Measurements from ENCODE around the gene ARL8B.
"Not testable (repeated sequence)": the region's sequence is repeated elsewhere in the genome, so short reads cannot be mapped to it uniquely, and the experiment has no call there.

The ARL8B gene

GRCh38 chr3:5112043-5112442 lies 10.0 kb upstream of the ARL8B start:
- DNase-seq (ENCODE audit: low read depth): no peak

- not testable (repeated sequence) for DNase-seq (ENCODE audit: low read depth)
Observed at GRCh38 chr3:5113726-5114125, 8.4 kb upstream of the ARL8B start.

GRCh38 chr3:5115506-5116162 lies 6.5 kb upstream of the ARL8B start:
- DNase-seq (ENCODE audit: low read depth): no peak

- no peak for DNase-seq (ENCODE audit: low read depth)
Observed at GRCh38 chr3:5116538-5116937, 5.6 kb upstream of the ARL8B start.

- no peak for DNase-seq (ENCODE audit: low read depth)
Observed at GRCh38 chr3:5120446-5120845, 1.6 kb upstream of the ARL8B start.

GRCh38 chr3:5122741-5123706 lies 932 bp downstream of the ARL8B start:
- no peak for DNase-seq (ENCODE audit: low read depth)

- no peak for DNase-seq (ENCODE audit: low read depth)
Observed at GRCh38 chr3:5123937-5124336, 1.8 kb downstream of the ARL8B start.

GRCh38 chr3:5126586-5126985 lies 4.5 kb downstream of the ARL8B start:
- no peak for DNase-seq (ENCODE audit: low read depth)

- DNase-seq (ENCODE audit: low read depth): no peak
Observed at GRCh38 chr3:5128849-5129248, 6.8 kb downstream of the ARL8B start.

- no peak for DNase-seq (ENCODE audit: low read depth)
Observed at GRCh38 chr3:5133239-5134018, 11.3 kb downstream of the ARL8B start.

GRCh38 chr3:5134019-5134391 lies 11.9 kb downstream of the ARL8B start:
- no peak for DNase-seq (ENCODE audit: low read depth)

GRCh38 chr3:5134499-5134898 lies 12.4 kb downstream of the ARL8B start:
- no peak for DNase-seq (ENCODE audit: low read depth)

- no peak for DNase-seq (ENCODE audit: low read depth)
Observed at GRCh38 chr3:5136211-5136918, 14.3 kb downstream of the ARL8B start.

GRCh38 chr3:5136919-5137429 lies 14.9 kb downstream of the ARL8B start:
- no peak for DNase-seq (ENCODE audit: low read depth)

GRCh38 chr3:5138214-5138981 lies 16.3 kb downstream of the ARL8B start:
- DNase-seq (ENCODE audit: low read depth): no peak

- no peak for DNase-seq (ENCODE audit: low read depth)
Observed at GRCh38 chr3:5140230-5140621, 18.1 kb downstream of the ARL8B start.

- DNase-seq (ENCODE audit: low read depth): no peak
Observed at GRCh38 chr3:5140839-5141238, 18.7 kb downstream of the ARL8B start.

GRCh38 chr3:5141760-5142159 lies 19.7 kb downstream of the ARL8B start:
- DNase-seq (ENCODE audit: low read depth): no peak

GRCh38 chr3:5143464-5143863 lies 21.4 kb downstream of the ARL8B start:
- DNase-seq (ENCODE audit: low read depth): no peak

- no peak for DNase-seq (ENCODE audit: low read depth)
Observed at GRCh38 chr3:5144316-5144994, 22.4 kb downstream of the ARL8B start.

Measured in stimulated activated CD8-positive, alpha-beta memory T cell treated with anti-CD3 and anti-CD28 coated beads, Interleukin-4, amount 100 ng/mL, for 24 hours (primary cell).